GM23338 (cell line): ENCODE measurements around the gene PGLYRP2. TPM values are rescaled to one million over a fixed set of nuclear protein-coding genes. Genes with fewer than 3 reads are reported as not detected.

ENCODE experiments used
- ATAC-seq: fragments of 200-7000 bp; cut with Tn5 transposase; 3 replicates; pipeline ENCODE4 v1.9.1; 2020
- DNase-seq: peaks from one replicate; pipeline ENCODE4 v3.0.0-alpha.2; 2015; ENCODE audit warnings: low spot score
- H2AFZ ChIP-seq: fragments of 200-600 bp; sonication (generic); 2 replicates; pipeline ENCODE4 v1.8.0; 2016; ENCODE audit warnings: antibody characterized with exemption, mild to moderate bottlenecking, moderate library complexity
- H3F3A ChIP-seq: fragments of 200-600 bp; sonication (generic); replicated peaks from 2 replicates; pipeline ENCODE4 v1.8.0; 2017; ENCODE audit warnings: antibody characterized with exemption, mixed run types, low read depth
- H3K27ac ChIP-seq: fragments of 200-600 bp; sonication (generic); 2 replicates; pipeline ENCODE4 v1.6.1; 2016; ENCODE audit warnings: low read depth
- H3K27me3 ChIP-seq: fragments of 200-600 bp; sonication (generic); 2 replicates; pipeline ENCODE4 v1.8.0; 2016; ENCODE audit warnings: mild to moderate bottlenecking, mixed run types, moderate library complexity; ENCODE audit not compliant: insufficient read depth
- H3K36me3 ChIP-seq: fragments of 200-600 bp; sonication (generic); 2 replicates; pipeline ENCODE4 v1.8.0; 2016; ENCODE audit warnings: mild to moderate bottlenecking; ENCODE audit not compliant: insufficient read depth
- H3K4me1 ChIP-seq: fragments of 200-600 bp; sonication (generic); 2 replicates; pipeline ENCODE4 v1.8.0; 2016; ENCODE audit warnings: mild to moderate bottlenecking, moderate library complexity; ENCODE audit not compliant: insufficient read depth
- H3K4me2 ChIP-seq: fragments of 200-600 bp; sonication (generic); 2 replicates; pipeline ENCODE4 v1.7.1; 2017; ENCODE audit warnings: mixed run types
- H3K4me3 ChIP-seq: fragments of 200-600 bp; sonication (generic); 2 replicates; pipeline ENCODE4 v1.6.1; 2016; ENCODE audit warnings: mixed run types
- H3K79me2 ChIP-seq: fragments of 200-600 bp; sonication (generic); replicated peaks from 2 replicates; pipeline ENCODE4 v1.8.0; 2017; ENCODE audit warnings: mild to moderate bottlenecking; ENCODE audit not compliant: insufficient read depth
- H3K9me2 ChIP-seq: fragments of 200-600 bp; sonication (generic); 2 replicates; pipeline ENCODE4 v1.8.0; 2017; ENCODE audit not compliant: insufficient read depth
- H4K20me1 ChIP-seq: fragments of 200-600 bp; sonication (generic); replicated peaks from 2 replicates; pipeline ENCODE4 v1.8.0; 2017; ENCODE audit warnings: mild to moderate bottlenecking; ENCODE audit not compliant: insufficient read depth
- H3K27ac Mint-ChIP-seq: 2 replicates; pipeline ENCODE4 v1.8.0; 2020; ENCODE audit warnings: inconsistent platforms, mild to moderate bottlenecking, moderate library complexity, mixed read lengths
- H3K27me3 Mint-ChIP-seq: 3 replicates; pipeline ENCODE4 v1.8.0; 2022; ENCODE audit warnings: low read depth, mild to moderate bottlenecking, moderate library complexity, mixed read lengths, inconsistent platforms; ENCODE audit not compliant: insufficient read depth, poor library complexity
- H3K36me3 Mint-ChIP-seq: 3 replicates; pipeline ENCODE4 v1.8.0; 2021; ENCODE audit warnings: low read depth, mild to moderate bottlenecking, inconsistent platforms, moderate library complexity, mixed read lengths
- H3K4me1 Mint-ChIP-seq: 3 replicates; pipeline ENCODE4 v1.8.0; 2020; ENCODE audit warnings: mild to moderate bottlenecking, inconsistent platforms, mixed read lengths
- H3K4me3 Mint-ChIP-seq: 3 replicates; pipeline ENCODE4 v1.8.0; 2021; ENCODE audit warnings: moderate library complexity, mild to moderate bottlenecking, inconsistent platforms, mixed read lengths
- H3K9me3 Mint-ChIP-seq: 3 replicates; pipeline ENCODE4 v1.8.0; 2020; ENCODE audit warnings: moderate library complexity, mild to moderate bottlenecking, inconsistent platforms, mixed read lengths
- CREB1 ChIP-seq: fragments of 250-450 bp; sonication (Bioruptor Pico); IDR thresholded peaks from 2 replicates; pipeline ENCODE4 v1.5.0; 2020; ENCODE audit warnings: low read depth, mild to moderate bottlenecking, moderate library complexity
- CTCF ChIP-seq, 2 experiments: fragments of 200-600 bp in 1 of 2; sonication (generic) in 1 of 2; conservative IDR thresholded peaks; 2 replicates each; pipeline versions ENCODE4 v1.5.1 to v1.6.1; 2016 to 2017; ENCODE audit warnings: antibody characterized with exemption in 2 of 2, low read depth in 2 of 2, mild to moderate bottlenecking in 2 of 2, moderate library complexity in 1 of 2
- EZH2 ChIP-seq: fragments of 200-600 bp; sonication (generic); IDR thresholded peaks from one replicate; pipeline ENCODE4 v1.8.0; 2017; ENCODE audit warnings: antibody characterized with exemption, mild to moderate bottlenecking, low read depth; ENCODE audit not compliant: unreplicated experiment
- JUNB ChIP-seq: IDR thresholded peaks from one replicate; pipeline ENCODE4 v1.6.1; 2016; ENCODE audit warnings: antibody characterized with exemption; ENCODE audit not compliant: unreplicated experiment
- NANOG ChIP-seq: IDR thresholded peaks from 2 replicates; pipeline ENCODE4 v1.6.1; 2016; ENCODE audit warnings: antibody characterized with exemption, borderline replicate concordance
- POLR2AphosphoS5 ChIP-seq: IDR thresholded peaks from 2 replicates; pipeline ENCODE4 v1.6.1; 2016; ENCODE audit warnings: antibody characterized with exemption, low read depth
- REST ChIP-seq: IDR thresholded peaks from one replicate; pipeline ENCODE4 v1.6.1; 2018; ENCODE audit warnings: antibody characterized with exemption; ENCODE audit not compliant: unreplicated experiment
- ZNF331 ChIP-seq: fragments of 250-450 bp; sonication (Bioruptor Pico); IDR thresholded peaks from 2 replicates; pipeline ENCODE4 v1.5.0; 2020; ENCODE audit warnings: low read depth, mild to moderate bottlenecking, moderate library complexity
- ZNF462 ChIP-seq: fragments of 250-450 bp; sonication (Bioruptor Pico); IDR thresholded peaks from 2 replicates; pipeline ENCODE4 v1.5.0; 2020; ENCODE audit warnings: mild to moderate bottlenecking, moderate library complexity
- polyA plus RNA-seq: library from polyadenylated mRNA; unstranded; fragments of >200 nt; fragmentation: Nextera tagmentation; extraction: Ambion mirVana; gene quantifications from 2 replicates; pipeline ENCODE4 v1.2.1, GENCODE V29; 2016
- total RNA-seq: library from RNA; depleted of rRNA; stranded (reverse); fragments of >200 nt; shearing (Covaris generic); gene quantifications from 2 replicates; pipeline ENCODE4 v1.2.3, GENCODE V29; 2014

PGLYRP2 gene
- total and polyA plus RNA-seq, 2 experiments from 2014 or later, result not detected

- no peak for TF ChIP-seq REST
- TF ChIP-seq POLR2AphosphoS5, result no peak
Measured at GRCh38 chr19:15424692-15425272, 54.5 kb downstream of the PGLYRP2 start (continued).

- Mint-ChIP-seq H3K36me3 (peaks cover 37% of the 10 kb centered on the region), H3K27me3 (peaks cover 6% of the 10 kb centered on the region), H3K4me3 (no peak overlapping the region), H3K9me3 (no peaks in the 10 kb centered on the region), H3K27ac (no peak overlapping the region), H3K4me1 (peaks cover 3% of the 10 kb centered on the region)
- no peaks in the 10 kb centered on the region for H3K79me2 ChIP-seq
- H3K9me2 ChIP-seq, result no peaks in the 10 kb centered on the region
- H2AFZ ChIP-seq, result no peak overlapping the region
- H3K4me3 ChIP-seq, result no peak overlapping the region
- no peaks in the 10 kb centered on the region for H3K36me3 ChIP-seq
- H3K27ac ChIP-seq, result no peak overlapping the region
- peaks cover 14% of the 10 kb centered on the region for H3F3A ChIP-seq
- DNase-seq (no peak), ATAC-seq (no peak)
- no peak for TF ChIP-seq ZNF331 (CRISPR knock-in tag)
- TF ChIP-seq POLR2AphosphoS5, result no peak
- no peak for TF ChIP-seq EZH2
- H3K27me3 ChIP-seq, result no peaks in the 10 kb centered on the region
- no peak overlapping the region for H3K4me2 ChIP-seq
- H4K20me1 ChIP-seq, result no peaks in the 10 kb centered on the region
- no peaks in the 10 kb centered on the region; the same call in 1 of the 2 replicates for H3K4me1 ChIP-seq
Measured at GRCh38 chr19:15424121-15424520, 55.2 kb downstream of the PGLYRP2 start.

GRCh38 chr19:15423130-15423529 is 56.2 kb downstream of the PGLYRP2 start:
- ATAC-seq (no peak), DNase-seq (no peak)
- Histone ChIP-seq H3K4me3 (no peak overlapping the region), H3K79me2 (peaks cover 4% of the 10 kb centered on the region), H3F3A (peaks cover 14% of the 10 kb centered on the region), H3K9me2 (no peaks in the 10 kb centered on the region), H3K4me2 (no peak overlapping the region), H3K27ac (no peak overlapping the region), H3K27me3 (no peaks in the 10 kb centered on the region), H3K4me1 (no peaks in the 10 kb centered on the region; the same call in 1 of the 2 replicates), H3K36me3 (no peaks in the 10 kb centered on the region), H2AFZ (no peak overlapping the region), H4K20me1 (peaks cover 2% of the 10 kb centered on the region; the same call in 1 of the 2 replicates)
- Mint-ChIP-seq H3K4me1 (peaks cover 3% of the 10 kb centered on the region), H3K9me3 (no peaks in the 10 kb centered on the region; the same call in 2 of the 3 replicates), H3K36me3 (peaks cover 37% of the 10 kb centered on the region), H3K4me3 (no peak overlapping the region), H3K27ac (no peak overlapping the region), H3K27me3 (peaks cover 8% of the 10 kb centered on the region)
- TF ChIP-seq CREB1 (CRISPR knock-in tag), result no peak
- TF ChIP-seq ZNF462 (CRISPR knock-in tag), result no peak
- no peak for TF ChIP-seq CTCF (conservative IDR thresholded peaks at IDR 0.05; ENCODE audit: low read depth in 2 of 2)
- TF ChIP-seq NANOG, result no peak
- TF ChIP-seq JUNB, result no peak
